PC-9 (cell line): ENCODE measurements around the gene SGSM1. TPM values are rescaled to one million over a fixed set of nuclear protein-coding genes. Genes with fewer than 3 reads are reported as not detected.

Experiments
- BruUV-seq: library from RNA; stranded (reverse); fragments of 400-500 nt; replicated peaks from 2 replicates; lab custom pipeline; 2021; lab: Mats Ljungman, UMichigan
- CTCF ChIA-PET: fragments of 300-600 bp; sonication (Branson Sonifier 250); formaldehyde crosslinking; loops from one replicate; lab custom pipeline; 2022; ENCODE audit warnings: antibody characterized with exemption; lab: Charles Lee
- POLR2A ChIA-PET: fragments of 300-600 bp; sonication (Branson Sonifier 250); formaldehyde crosslinking; loops from one replicate; lab custom pipeline; 2022; ENCODE audit warnings: antibody characterized with exemption; ENCODE audit not compliant: unreplicated experiment; lab: Charles Lee
- DNase-seq, 2 experiments: peaks; one replicate each; pipeline versions ENCODE4 v3.0.0 to v3.0.0-alpha.2; 2015 to 2022; ENCODE audit warnings: mixed read lengths in 1 of 2
- H2AFZ ChIP-seq: fragments of 200-600 bp; sonication (generic); 2 replicates; pipeline ENCODE4 v1.8.1; 2017; ENCODE audit warnings: antibody characterized with exemption
- H3F3A ChIP-seq: fragments of 200-600 bp; sonication (generic); 2 replicates; pipeline ENCODE4 v1.8.1; 2017; ENCODE audit warnings: antibody characterized with exemption, mild to moderate bottlenecking, low read depth; ENCODE audit not compliant: insufficient read depth
- H3K27ac ChIP-seq: fragments of 200-600 bp; sonication (generic); 2 replicates; pipeline ENCODE4 v1.6.1; 2016; ENCODE audit warnings: mixed run types
- H3K27me3 ChIP-seq: fragments of 200-600 bp; sonication (generic); 2 replicates; pipeline ENCODE4 v1.6.1; 2016; ENCODE audit warnings: low read depth, mixed run types; ENCODE audit not compliant: insufficient read depth
- H3K36me3 ChIP-seq: fragments of 200-600 bp; sonication (generic); 2 replicates; pipeline ENCODE4 v1.6.1; 2016; ENCODE audit warnings: low read depth, mixed run types
- H3K4me1 ChIP-seq: fragments of 200-600 bp; sonication (generic); replicated peaks from 2 replicates; pipeline ENCODE4 v1.6.1; 2016; ENCODE audit warnings: mixed run types; ENCODE audit not compliant: insufficient read depth
- H3K4me2 ChIP-seq: fragments of 200-600 bp; sonication (generic); 2 replicates; pipeline ENCODE4 v1.6.1; 2017; ENCODE audit warnings: mixed run types
- H3K4me3 ChIP-seq: fragments of 200-600 bp; sonication (generic); 2 replicates; pipeline ENCODE4 v1.6.1; 2016; ENCODE audit warnings: mixed run types
- H3K79me2 ChIP-seq: fragments of 200-600 bp; sonication (generic); 2 replicates; pipeline ENCODE4 v1.6.1; 2017; ENCODE audit warnings: low read depth, mixed run types
- H3K9me2 ChIP-seq: fragments of 200-600 bp; sonication (generic); 2 replicates; pipeline ENCODE4 v1.8.1; 2017; ENCODE audit warnings: mild to moderate bottlenecking; ENCODE audit not compliant: insufficient read depth
- H3K9me3 ChIP-seq: fragments of 200-600 bp; sonication (generic); 2 replicates; pipeline ENCODE4 v1.8.1; 2016; ENCODE audit warnings: low read depth; ENCODE audit not compliant: insufficient read depth
- H4K20me1 ChIP-seq: fragments of 200-600 bp; sonication (generic); 2 replicates; pipeline ENCODE4 v1.8.1; 2017; ENCODE audit not compliant: insufficient read depth
- CTCF ChIP-seq: fragments of 200-600 bp; sonication (generic); conservative IDR thresholded peaks from 2 replicates; pipeline ENCODE4 v1.6.1; 2017; ENCODE audit warnings: mixed run types, antibody characterized with exemption, mild to moderate bottlenecking, moderate library complexity
- EZH2 ChIP-seq: fragments of 200-600 bp; sonication (generic); IDR thresholded peaks from 2 replicates; pipeline ENCODE4 v1.8.0; 2017; ENCODE audit warnings: antibody characterized with exemption, low read depth
- intact Hi-C: fragments of 100-400 bp; cut with micrococcal nuclease; formaldehyde crosslinking; loops from one replicate; pipeline ENCODE4 v1.10.0; 2022; ENCODE audit not compliant: unreplicated experiment
- total RNA-seq: library from RNA; stranded (reverse); gene quantifications from 2 replicates; pipeline ENCODE4 v1.2.3, GENCODE V29; 2021

Gene SGSM1
- total RNA-seq, 1 experiment from 2014 or later = 0.48 TPM

- no peak for TF ChIP-seq EZH2
- peak; percentile 54; the same call in 1 of the 2 replicates for TF ChIP-seq CTCF
- intact Hi-C loops = no loop called here
- BruUV-seq = no TSS peak
- Histone ChIP-seq H3K4me1 (peaks cover 20% of the 10 kb centered on the region), H3K4me2 (no peak overlapping the region), H3F3A (peaks cover 15% of the 10 kb centered on the region), H3K9me2 (no peaks in the 10 kb centered on the region), H3K79me2 (no peaks in the 10 kb centered on the region), H3K27me3 (no peaks in the 10 kb centered on the region), H3K9me3 (no peaks in the 10 kb centered on the region), H2AFZ (no peak overlapping the region), H3K36me3 (no peaks in the 10 kb centered on the region), H3K27ac (no peak overlapping the region), H4K20me1 (no peaks in the 10 kb centered on the region), H3K4me3 (no peak overlapping the region)
- POLR2A ChIA-PET = no interaction called here
- CTCF ChIA-PET = interaction anchor here (1.4 kb wide), 1 partner anchor 78 kb away, joined by 3 read pairs; no protein-coding TSS in a partner anchor
- no peak for DNase-seq
Measured at GRCh38 chr22:24772493-24773220, 33.4 kb upstream of the SGSM1 start.

- Histone ChIP-seq H3K36me3 (no peaks in the 10 kb centered on the region), H3K9me3 (no peaks in the 10 kb centered on the region), H2AFZ (0 out of 2 replicates have a peak overlapping the region, but pooled peaks have one; percentile 45), H3F3A (peaks cover 15% of the 10 kb centered on the region), H3K27ac (peak overlapping the region; percentile 58), H3K4me3 (peak overlapping the region; percentile 13; the same call in 1 of the 2 replicates), H3K4me1 (peaks cover 20% of the 10 kb centered on the region), H3K27me3 (no peaks in the 10 kb centered on the region), H3K79me2 (no peaks in the 10 kb centered on the region), H3K9me2 (no peaks in the 10 kb centered on the region), H3K4me2 (peak overlapping the region; percentile 58), H4K20me1 (no peaks in the 10 kb centered on the region)
- ChIA-PET POLR2A (interaction anchor here (0.7 kb wide), 1 partner anchor 27 kb away, joined by 4 read pairs; no protein-coding TSS in a partner anchor), CTCF (no interaction called here)
- intact Hi-C loops = no loop called here
- TF ChIP-seq CTCF (no peak), EZH2 (no peak)
- no TSS peak for BruUV-seq
- DNase-seq = peak; percentile 46 to 90
Measured at GRCh38 chr22:24775769-24776492, 30.1 kb upstream of the SGSM1 start.

- intact Hi-C loops = no loop called here
- H3K27me3 ChIP-seq = no peaks in the 10 kb centered on the region
- BruUV-seq = no TSS peak
- H3F3A ChIP-seq = peaks cover 15% of the 10 kb centered on the region
- ChIA-PET CTCF (no interaction called here), POLR2A (interaction anchor here (0.7 kb wide), 1 partner anchor 26 kb away, joined by 4 read pairs; no protein-coding TSS in a partner anchor)
- H4K20me1 ChIP-seq = no peaks in the 10 kb centered on the region
- H3K9me3 ChIP-seq = no peaks in the 10 kb centered on the region
- no peak for TF ChIP-seq CTCF
- no peak for TF ChIP-seq EZH2
- H3K79me2 ChIP-seq = no peaks in the 10 kb centered on the region
- DNase-seq = no peak
- peak overlapping the region; percentile 58 for H3K27ac ChIP-seq
- H3K4me2 ChIP-seq = peak overlapping the region; percentile 58
- no peaks in the 10 kb centered on the region for H3K9me2 ChIP-seq
- H3K36me3 ChIP-seq = no peaks in the 10 kb centered on the region
- H2AFZ ChIP-seq = no peak overlapping the region
- peaks cover 20% of the 10 kb centered on the region for H3K4me1 ChIP-seq
- peak overlapping the region; percentile 13; the same call in 1 of the 2 replicates for H3K4me3 ChIP-seq
Measured at GRCh38 chr22:24776525-24776924, 29.5 kb upstream of the SGSM1 start.
